Amniotic epithelial cell (primary cell): ENCODE results near the gene TMOD2.
"Not testable (repeated sequence)": the region's sequence is repeated elsewhere in the genome, so short reads cannot be mapped to it uniquely, and the experiment has no call there.

ENCODE experiments used
- DNase-seq: peaks from one replicate; pipeline ENCODE4 v3.0.0-alpha.2; 2010; ENCODE audit warnings: low read depth

The TMOD2 gene

GRCh38 chr15:51774916-51775315, 23.5 kb downstream of the TMOD2 start:
- DNase-seq = no peak

- DNase-seq = peak; percentile 59
These were observed 24.8 kb downstream of the TMOD2 start for GRCh38 chr15:51775967-51776816.

DNA sequence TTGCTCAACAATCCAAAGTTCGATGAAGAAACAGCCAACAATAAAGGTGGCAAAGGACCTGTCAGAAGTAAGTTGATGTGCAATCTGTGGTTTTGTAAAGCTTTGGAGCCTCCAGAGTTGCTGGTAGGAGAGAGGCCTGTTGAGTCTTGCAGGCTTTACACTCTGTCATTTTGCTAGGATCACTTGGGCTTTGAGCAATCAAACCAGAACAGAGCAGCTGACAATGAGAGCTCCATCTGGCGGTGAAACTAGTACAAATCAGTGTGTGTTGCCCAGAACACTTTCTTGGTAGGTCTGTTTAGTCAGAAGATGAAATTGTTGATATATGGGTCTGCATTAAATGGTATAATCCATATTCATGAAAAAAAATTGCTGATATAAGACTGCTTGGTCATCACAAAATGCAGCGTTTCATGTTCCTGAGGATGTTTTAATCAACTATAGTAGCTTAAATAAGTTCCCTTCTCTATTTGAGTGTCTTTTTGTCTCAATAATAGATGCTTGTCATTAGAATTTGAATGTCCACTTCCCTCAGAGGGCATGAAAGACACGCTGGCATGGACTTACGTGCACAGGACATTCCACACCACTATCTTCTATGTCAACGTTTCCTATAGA, 25.7 kb downstream of the TMOD2 start:
- DNase-seq = peak; percentile 79

- DNase-seq = peak; percentile 27
These were observed 29.2 kb downstream of the TMOD2 start for GRCh38 chr15:51780636-51781035.

- no peak for DNase-seq
These were observed 30.1 kb downstream of the TMOD2 start for GRCh38 chr15:51781506-51781905.

DNA sequence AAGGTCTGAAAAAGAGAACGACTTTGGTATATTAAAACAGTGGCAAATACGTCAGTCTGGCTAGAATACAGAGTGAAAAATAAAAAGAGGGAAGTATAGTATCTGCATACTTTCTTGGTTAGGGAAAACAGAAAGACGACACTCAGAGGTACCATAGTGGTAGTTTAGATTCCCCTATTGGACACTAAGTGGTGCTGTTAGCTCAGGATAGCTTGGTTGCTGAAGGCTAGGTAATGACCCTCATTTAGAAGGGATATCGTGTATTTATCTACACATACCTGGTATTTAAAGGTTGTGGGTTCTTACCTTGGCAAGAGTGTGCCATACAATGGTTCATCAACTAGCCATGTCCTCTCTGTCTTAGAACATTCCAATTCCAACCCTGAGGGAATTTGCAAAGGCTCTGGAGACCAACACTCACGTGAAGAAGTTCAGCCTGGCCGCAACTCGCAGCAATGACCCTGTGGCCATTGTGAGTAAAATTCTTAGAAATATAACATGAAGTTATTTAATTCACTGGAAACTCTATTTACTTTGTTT, 31.0 kb downstream of the TMOD2 start:
- DNase-seq = peak; percentile 25

- DNase-seq = no peak
These were observed 32.6 kb downstream of the TMOD2 start for GRCh38 chr15:51783967-51784366.

DNA sequence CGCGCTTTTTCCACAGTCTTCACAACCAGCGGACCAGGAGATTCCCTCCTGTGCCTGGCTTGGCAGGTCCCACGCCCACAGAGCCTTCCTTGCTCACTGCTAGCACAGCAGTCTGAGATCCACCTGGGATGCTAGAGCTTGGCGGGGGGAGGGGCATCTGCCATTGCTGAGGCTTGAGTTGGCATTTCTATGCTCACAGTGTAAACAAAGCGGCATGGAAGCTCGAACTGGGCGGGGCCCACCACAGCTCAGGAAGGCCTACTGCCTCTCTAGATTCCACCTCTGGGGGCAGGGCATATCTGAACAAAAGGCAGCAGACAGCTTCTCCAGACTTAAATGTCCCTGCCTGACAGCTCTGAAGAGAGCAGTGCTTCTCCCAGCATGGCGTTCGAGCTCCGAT, 35.7 kb downstream of the TMOD2 start:
- DNase-seq = peak; percentile 29

GRCh38 chr15:51792474-51792873, 41.1 kb downstream of the TMOD2 start:
- DNase-seq = not testable (repeated sequence)

DNA sequence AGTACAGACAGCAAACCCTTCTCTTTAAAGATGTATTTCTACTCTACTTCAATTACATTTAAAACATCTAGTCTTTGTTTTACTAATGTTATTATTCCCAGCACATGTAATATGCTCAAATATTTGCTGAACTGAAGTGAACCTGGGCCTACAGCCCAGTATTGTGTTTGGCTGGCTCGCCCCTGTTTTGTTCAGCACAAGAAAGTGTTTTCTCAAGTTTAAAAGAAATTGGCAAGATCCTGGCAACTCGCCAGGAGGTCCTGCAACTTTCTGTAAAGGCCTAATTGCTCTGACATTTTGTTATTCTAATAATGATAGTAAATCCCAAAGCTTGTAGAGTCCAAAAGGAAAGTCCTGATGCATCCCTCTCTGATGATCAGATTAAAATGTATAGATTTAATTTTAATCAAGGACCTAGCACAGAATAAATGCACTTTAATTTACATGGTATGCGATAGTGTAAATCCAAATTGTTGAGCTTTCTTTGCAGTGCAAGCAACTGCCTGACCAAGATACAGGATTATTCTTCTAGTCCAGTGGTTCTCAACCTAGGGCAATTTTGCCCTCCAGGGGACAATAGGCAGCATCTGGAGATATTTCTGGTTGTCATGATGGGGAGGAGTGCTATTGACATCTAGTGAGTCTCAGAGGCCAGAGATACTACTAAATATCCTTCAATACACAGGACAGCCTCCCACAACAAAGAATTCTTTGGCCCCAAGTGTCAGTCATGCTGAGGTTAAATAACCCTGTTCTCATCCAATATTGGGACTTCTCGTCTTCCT, 42.3 kb downstream of the TMOD2 start:
- no peak for DNase-seq

DNA sequence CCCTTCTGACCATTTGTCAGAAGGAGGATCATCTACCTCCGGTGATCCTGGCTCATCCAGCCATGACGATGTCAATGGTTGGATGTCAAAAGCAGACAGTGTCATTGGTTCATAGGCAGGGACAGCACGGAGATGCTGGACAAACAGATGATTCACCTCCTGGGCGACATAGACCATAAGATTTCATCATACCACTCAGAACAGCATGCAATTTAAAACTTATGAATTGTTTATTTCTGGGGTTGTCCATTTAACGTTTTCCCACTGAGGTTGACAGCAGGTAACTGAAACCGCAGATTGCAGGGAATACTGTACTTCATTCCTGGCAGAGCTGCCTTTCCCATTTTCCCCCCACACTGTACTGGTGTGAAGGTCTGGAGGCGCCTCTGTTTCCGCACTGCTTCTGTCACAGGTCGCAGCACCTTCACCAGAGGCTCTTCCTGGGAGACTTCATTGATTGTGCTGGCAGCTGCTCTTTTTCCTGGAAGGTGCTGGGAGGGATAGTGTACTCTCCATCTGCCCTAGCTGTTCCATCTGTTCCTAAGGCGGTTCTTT, 45.5 kb downstream of the TMOD2 start:
- peak; percentile 34 for DNase-seq

DNA sequence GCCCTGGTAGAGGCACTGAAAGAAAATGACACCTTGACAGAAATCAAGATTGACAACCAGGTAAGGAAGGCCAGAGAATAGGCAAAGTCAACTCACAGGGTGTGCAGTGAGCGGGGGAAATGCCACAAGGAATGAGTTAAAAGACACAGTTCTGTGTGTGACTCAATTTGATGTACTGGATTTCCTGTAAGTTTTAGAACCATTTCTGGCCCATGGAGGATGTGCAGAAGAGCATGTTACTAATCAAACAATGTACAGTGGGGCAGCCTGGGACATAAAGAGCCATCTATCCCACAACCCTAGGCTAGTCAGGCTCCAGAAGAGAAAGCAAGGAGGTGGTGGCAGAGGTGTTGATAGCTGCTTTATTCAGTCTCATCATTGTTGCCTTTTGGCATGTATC, 46.9 kb downstream of the TMOD2 start:
- no peak for DNase-seq

DNA sequence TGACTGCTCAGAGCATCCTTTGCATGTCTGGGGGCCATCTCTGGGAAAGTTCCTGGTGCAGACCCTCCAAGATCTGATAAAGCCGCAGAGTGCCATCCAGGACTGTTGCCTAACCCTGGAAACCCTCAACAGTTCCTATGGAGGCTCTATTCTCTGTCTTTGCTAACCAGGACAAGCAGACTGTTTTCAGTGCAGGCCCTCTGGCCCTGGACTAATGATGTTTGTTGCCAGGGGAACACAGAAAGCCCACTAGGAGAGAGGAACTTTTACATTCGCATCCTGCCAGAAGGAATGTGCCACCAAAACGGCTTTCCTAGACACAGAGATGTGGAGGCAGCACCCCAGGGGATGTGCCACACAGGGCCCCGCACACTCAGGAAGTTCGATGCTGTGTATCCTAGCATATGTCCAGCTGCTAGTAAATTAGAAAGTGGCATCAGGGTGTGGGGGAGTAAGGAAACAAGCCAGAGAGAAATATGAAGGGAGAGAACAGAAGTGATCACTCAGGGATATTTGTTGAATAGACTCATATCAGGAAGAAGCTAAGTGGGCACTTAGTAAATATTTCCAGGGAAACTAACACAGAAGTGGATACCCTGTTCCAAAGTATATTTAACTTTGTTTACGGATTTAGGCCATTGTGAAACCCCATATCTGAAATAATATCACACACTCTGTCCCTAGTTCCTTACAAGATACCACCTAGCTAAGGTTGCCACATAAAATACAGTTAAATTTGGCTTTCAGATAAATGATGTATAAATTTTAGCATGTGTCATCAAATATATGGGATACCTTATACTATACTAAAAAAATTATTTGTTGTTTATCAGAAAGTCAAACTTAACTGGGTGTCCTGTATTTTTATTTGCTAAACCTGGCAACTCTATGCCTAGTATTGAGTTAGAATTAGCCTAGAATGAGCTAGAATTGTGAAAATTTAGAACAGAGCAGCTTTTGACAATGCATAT, 48.2 kb downstream of the TMOD2 start:
- no peak for DNase-seq

- peak; percentile 15 for DNase-seq
These were observed 50.0 kb downstream of the TMOD2 start for GRCh38 chr15:51801391-51801835.

DNA sequence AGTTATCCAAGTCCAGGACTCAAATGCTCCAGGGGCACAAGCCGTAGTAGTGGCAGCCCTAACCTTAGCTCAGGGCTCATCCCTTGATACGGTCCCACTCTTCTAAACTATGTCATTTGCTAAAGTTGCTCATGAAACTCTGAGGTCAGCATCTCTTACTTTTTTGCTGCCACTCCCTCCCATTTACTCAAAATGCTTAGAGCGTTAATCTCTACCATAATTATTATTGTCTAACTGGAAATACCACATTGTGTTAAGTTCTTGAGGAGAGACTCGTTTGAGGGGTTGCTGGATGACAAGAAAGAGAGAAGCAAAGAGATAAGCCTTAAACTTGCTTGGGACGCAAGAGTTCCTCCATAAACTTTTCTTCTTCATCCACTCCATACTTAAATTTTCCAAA, 51.2 kb downstream of the TMOD2 start:
- DNase-seq = no peak

DNA sequence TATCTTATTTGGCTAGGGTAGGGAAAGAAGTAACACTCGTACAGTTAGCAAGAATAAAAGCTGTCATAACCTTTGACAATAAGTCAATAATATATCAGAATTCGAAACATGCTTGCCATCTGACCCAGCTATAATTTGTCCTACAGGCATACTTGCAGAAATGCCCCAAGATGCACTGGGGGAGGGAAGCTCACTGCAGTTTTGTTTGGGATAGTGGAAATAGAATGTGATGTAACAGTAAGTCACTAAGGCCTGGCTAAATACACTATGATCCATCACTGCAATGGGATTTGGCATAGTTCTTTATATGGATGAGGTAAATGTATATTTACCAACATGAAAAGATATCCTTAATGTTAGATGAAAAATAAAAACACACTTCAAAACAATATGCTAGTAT, 52.6 kb downstream of the TMOD2 start:
- DNase-seq = no peak

GRCh38 chr15:51806123-51806522, 54.7 kb downstream of the TMOD2 start:
- no peak for DNase-seq

DNA sequence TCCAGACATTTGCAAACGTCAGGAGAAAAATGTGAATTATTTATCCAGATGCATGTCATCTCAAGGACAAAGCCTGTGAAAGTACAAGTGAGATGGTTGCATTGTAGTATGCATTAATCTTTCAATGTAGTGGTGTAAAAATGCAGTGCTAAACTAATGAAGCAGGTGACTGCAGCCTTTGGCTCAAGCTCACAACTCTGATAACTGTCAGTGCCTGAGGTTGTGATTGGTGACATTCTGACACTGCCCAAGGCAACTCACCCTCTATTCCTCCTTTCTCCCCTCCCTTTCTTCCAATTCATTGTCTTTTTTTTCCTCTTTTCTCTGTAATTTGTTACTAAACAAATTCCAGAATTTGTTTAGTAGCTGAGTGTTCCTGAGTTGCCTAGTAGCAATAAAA, 58.1 kb downstream of the TMOD2 start:
- DNase-seq = no peak

DNA sequence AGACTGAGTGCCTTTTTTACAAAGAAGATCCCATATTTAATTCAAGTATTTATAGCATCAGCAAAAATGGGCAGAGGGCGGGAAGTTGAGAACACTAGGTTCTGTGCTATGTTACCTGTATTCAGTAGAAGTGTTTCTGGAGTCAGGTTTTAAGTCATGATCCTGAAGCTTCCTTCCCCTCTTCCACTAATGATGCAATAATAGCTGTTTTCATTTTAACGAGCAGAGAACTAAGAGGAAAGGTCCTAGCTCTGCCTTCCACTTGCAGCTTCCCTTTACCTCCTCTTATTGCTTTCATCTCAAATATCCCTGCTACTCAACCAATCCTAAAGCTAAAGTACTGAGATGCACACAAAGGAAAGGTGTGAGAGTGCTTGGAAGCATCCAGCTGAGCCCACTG, 61.2 kb downstream of the TMOD2 start:
- DNase-seq = no peak

GRCh38 chr15:51814606-51815005, 63.2 kb downstream of the TMOD2 start:
- peak; percentile 10 for DNase-seq

DNA sequence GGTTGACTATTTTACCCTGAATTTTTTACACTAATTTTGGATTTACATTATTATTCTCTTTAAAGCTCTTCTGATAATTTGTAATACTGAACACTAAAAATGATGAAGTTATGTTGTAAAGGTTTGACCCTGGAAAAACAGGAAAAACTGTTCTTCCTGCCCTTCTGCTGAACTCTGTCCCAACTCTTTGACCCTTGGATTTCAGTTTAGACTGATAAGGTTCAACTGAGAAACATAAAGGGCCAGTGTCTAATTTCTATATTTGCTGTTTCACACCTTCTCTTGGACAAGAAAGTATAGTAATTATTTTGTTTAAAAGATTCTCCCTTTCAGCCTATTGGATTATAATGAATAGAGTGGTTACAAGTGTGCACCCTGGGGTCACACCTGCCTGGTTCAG, 65.2 kb downstream of the TMOD2 start:
- DNase-seq = no peak
